CD4-positive, alpha-beta T cell treated with Interleukin-4 for 4 hours (primary cell): ENCODE results near the gene FCRLB.
"Not testable (repeated sequence)": the region's sequence is repeated elsewhere in the genome, so short reads cannot be mapped to it uniquely, and the experiment has no call there.

Experiments
- DNase-seq: peaks from one replicate; pipeline ENCODE4 v3.0.0-alpha.2; 2020

The FCRLB gene, protein sequence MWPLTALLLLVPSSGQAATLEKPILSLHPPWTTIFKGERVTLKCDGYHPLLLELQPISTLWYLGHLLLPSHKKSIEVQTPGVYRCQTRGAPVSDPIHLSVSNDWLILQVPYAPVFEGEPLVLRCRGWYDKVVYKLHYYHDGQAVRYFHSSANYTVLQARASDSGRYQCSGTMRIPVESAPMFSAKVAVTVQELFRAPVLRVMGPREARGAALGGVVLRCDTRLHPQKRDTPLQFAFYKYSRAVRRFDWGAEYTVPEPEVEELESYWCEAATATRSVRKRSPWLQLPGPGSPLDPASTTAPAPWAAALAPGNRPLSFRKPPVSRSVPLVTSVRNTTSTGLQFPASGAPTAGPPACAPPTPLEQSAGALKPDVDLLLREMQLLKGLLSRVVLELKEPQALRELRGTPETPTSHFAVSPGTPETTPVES

DNA sequence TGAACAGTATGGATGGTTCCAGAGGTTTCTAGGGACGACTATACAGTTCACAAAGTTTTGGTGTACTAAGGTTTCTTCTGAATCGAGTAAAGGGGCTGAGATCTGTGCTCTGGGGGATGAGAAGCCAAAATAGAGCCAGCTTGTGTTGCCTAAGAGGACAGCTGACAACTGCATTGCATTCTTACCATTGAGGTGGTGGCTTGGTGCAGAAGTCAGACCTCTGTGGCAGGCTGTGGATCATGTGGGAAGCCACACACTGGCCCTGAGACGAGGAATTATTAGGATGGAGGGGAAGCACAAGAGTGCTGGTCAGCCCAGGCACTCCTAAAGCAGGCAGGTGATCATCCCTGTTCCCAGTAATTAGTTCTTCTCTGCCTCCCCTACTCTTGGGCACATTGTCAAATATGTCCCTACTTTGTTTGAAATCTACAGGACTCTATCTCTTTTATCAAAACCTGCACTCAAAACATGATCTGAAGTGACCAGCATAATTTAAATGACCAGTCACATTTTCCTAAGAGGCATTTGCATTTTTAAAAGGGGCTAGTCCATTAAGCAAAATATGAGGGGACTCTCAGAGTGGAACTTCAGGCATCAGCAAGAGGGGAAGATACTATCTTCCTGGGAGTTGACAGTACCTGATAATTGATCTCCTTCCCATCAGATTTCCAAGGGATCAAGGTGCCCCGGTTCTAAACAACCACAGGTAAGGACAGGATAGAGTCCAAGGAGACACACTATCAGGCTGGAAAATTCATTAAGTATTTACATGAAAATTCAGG is at the start of gene FCRLB:
Gene FCRLB, plus strand, starts transcription at position 589 of the 782 bp plus-strand sequence. CDS start 1,129 bp downstream, outside the sequence.
- no peak for DNase-seq

DNA sequence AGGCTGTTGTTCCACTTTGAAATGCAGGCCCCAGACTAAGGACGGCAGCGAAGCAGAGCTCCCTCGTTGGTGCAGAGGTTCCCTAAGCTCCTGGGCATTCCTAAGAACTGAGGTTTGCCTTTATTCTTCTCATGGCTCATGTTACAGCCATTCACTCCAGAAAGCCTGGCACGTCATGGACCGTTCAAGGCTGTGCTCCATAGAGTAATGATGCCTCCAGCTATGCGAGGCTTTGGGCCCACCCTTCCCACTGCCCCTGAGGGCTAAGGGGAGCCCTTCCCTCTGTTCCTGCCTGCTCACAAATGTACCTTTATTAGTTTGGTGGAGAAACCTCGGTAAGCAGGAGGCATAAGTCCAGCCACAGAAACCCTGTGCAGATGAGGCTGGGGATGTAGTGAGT is 47.9 kb upstream of the FCRLB start:
- not testable (repeated sequence) for DNase-seq

DNA sequence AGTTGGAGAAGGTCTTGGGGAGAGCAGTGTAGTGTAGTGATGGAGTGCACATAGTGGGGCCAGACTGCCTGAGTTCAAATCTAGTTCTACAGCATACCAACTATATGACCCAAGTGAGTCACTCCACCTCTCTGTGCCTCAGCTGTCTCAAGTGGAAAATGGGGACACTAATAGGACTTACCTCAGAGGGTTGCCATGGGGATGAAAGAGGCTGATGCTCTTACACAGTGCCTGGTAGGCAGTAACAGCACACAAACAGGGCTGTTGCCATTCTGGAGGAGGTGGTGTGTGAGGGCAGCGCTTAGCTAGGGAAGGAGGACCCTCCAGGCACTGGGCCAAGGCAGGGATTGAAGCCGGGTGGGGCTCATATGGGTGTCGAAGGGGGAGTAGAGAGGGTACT is 46.9 kb upstream of the FCRLB start:
- not testable (repeated sequence) for DNase-seq

DNA sequence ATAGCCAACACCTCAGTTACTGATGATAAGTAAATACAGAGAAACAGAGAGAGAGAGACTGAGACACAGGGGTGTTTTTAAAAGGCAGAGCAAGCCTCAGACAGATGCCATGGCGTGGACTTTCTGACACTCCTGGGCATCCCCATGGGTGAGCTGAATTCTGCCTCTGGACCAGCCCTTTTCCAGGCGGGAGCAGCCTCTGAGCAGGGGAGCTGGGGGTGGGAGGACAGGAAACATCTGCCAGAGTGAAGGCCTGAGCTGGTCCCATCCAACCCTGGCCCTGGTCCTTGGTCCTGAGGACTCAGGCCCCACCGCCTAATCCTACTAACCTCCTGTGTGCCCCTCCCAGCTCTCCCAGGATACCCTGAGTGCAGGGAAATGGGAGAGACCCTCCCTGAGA is 46.4 kb upstream of the FCRLB start:
- not testable (repeated sequence) for DNase-seq

DNA sequence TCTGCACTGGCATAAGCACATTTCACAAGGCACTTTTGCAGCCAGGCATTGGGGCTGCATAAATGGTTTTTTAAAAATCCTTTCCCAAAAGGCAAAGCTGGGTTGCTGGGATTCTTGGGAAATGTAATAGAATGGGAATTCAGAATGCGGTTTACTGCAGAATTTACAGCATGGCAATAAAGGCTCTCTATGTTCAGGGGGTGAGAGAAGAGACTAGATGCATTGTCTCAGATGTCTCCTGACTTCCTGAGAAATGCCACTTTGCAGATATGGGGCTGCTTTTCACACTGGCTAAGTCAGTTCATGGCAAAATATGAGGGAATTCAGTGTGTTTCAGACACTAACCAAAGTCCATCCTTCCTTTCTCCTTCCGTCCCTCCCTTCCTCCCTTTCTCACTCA is 44.9 kb upstream of the FCRLB start:
- no peak for DNase-seq

DNA sequence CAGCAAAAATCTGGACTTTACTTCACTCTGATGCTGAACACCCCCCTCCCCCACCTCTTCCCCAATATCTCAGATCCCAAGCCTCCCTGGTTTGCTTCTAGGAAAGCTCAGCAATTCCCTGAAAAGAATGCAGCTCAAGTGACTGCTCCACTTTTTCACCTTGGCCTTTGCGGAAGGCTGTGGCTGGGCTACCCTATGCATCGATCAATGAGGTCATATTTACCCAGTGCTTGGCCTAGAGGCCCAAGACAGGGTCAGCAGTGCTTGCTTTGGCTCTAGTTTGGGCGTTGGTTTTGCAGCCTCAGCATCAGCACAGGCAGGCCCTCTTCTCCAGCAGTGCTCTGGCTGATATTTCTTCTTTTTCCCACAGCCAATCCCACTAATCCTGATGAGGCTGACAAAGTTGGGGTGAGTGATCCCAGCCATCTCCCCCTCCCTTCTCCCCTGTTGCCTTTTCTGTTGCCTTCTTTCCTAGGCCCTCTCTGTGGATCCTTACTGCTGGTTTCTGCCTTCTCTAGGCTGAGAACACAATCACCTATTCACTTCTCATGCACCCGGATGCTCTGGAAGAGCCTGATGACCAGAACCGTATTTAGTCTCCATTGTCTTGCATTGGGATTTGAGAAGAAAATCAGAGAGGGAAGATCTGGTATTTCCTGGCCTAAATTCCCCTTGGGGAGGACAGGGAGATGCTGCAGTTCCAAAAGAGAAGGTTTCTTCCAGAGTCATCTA is 44.2 kb upstream of the FCRLB start:
- DNase-seq = no peak

DNA sequence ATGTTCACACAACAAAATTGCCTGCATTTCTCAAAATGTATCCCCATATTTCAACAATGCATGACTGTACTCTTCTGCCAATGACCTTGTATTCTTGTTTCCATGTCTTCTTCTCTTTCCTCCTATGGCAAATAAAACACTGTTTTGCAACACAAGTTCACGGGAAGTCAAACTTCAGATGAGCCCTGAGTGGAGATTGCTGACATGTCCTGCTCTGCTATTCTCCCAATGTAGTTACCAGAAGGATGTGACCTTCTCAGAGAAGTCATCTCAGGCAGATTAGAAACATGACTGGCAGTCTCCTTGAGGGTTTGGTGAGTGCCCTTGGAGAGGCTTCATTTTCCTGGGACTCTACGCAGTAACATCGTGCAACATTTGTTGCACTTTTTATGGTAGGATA is 42.8 kb upstream of the FCRLB start:
- no peak for DNase-seq

DNA sequence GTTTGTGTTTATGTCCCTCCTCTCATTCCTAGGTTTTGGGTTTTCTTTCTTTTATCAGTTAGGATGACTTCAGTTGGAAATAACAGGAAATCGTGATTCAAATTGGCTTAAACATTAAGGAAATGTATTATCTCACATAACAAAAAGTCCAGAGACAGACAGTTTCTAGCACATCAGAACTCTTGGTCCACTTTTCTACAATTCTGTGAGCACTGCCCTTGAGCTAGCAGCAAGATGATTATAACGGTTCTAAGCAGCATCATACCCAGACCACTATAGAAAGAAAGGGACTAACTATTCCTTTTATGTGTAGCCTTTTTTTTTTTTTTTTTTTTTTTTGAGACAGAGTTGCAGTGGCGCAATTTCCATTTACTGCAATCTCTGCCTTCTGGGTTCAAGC is 39.5 kb upstream of the FCRLB start:
- no peak for DNase-seq

DNA sequence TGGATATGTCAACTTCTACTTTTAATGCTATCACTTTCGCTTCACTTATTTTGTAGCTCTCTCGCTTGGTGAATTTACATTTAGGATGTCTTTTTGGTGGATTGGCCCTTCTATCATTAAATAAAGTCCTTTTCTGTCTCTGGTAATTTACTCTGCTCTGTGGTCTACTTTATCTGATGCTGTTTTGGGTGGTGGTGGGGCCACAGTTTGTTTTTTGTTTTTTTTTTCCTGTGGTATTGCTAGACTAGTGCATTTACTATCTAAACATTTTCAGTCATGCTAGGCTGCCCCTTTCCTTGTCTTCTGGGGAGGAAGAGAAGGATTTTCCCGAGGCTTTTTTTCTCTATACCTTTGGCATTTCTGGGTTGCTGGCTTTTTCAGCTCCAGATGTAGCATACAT is 32.4 kb upstream of the FCRLB start:
- no peak for DNase-seq

DNA sequence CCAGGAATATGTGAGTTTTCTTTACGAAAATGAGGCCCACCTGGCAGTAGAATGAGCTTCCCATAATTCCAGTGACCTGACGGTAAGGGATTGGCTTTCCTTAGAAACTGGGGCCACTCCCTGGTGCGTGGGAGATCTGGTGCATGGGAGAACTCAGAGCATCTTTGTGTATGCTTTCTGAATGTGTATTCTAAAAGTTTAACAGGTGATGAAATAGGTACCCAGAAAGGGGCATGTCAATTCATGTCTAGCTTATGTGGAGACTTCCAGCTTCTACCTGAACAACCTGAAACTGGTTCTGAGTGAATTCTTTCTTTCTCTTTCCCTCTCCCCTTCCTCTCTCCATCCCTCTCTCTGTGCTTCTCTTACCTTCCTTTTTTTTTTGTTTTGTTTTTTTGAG is 29.5 kb upstream of the FCRLB start:
- DNase-seq = no peak

DNA sequence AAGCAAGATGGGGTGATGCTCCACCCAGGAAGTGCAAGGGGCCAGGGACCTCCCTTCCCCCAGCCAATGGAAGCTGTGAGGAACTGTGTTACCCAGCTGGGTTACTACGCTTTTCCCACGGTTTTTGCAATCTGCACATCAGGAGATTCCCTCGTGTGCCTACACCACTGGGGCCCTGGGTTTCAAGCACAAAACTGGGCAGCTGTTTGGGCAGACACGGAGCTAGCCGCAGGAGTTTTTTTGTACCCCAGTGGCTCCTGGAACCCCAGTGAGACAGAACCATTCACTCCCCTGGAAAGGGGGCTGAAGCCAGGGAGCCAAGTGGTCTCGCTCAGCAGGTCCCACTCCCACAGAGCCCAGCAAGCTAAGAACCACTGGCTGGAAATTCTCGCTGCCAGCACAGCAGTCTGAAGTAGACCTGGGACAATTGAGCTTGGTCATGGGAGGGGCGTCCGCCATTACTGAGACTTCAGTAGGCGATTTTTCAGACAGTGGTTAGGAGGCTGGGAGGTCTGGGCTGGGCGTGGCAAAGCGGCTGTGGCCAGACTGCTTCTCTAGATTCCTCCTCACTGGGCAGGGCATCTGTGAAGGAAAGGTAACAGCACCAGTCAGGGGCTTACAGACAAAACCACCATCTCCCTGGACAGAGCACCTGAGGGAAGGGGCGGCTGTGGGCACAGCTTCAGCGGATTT is 28.2 kb upstream of the FCRLB start:
- not testable (repeated sequence) for DNase-seq

DNA sequence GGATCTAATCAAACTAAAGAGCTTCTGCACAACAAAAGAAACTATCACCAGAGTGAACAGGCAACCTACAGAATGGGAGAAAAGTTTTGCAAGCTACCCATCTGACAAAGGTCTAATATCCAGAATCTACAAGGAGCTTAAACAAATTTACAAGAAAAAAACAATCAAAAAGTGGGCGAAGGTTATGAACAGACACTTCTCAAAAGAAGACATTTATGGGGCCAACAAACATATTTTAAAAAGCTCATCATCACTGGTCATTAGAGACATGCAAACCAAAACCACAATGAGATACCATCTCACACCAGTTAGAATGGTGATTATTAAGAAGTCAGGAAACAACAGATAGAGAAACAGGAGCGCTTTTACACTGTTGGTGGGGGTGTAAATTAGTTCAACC is 23.0 kb upstream of the FCRLB start:
- DNase-seq = not testable (repeated sequence)

DNA sequence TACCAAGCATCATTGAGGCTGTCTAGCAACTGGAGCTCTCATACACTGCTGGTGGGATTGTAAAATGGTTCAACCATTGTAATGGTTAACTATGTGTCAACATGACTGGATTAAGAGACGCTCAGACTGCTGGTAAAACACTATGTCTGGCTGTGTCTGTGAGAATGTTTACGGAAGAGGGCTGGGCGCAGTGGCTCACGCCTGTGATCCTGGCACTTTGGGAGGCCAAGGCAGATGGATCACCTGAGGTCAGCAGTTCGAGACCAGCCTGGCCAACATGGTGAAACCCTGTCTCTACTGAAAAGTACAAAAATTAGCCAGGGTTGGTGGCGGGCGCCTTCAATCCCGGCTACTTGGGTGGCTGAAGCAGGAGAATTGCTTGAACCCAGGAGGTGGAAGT is 19.1 kb upstream of the FCRLB start:
- no peak for DNase-seq

DNA sequence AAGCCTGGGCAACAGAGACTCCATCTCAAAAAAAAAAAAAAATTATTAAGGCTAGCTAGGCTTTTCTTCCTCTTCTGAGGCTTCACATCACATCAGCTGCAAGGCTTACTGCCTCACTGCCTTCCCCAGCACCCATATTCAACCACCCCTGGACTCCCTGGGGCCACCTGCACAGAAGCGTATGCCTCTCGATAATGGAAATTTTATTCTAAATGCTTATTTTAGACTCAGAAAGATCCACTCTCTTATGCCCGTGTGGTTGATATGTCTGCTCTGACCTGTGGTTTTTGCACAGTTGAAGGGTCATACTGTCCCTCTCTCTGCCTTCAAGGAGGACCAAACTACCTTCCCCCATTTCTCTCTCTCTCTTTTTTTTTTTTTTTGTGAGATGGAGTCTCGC is 15.8 kb upstream of the FCRLB start:
- no peak for DNase-seq

DNA sequence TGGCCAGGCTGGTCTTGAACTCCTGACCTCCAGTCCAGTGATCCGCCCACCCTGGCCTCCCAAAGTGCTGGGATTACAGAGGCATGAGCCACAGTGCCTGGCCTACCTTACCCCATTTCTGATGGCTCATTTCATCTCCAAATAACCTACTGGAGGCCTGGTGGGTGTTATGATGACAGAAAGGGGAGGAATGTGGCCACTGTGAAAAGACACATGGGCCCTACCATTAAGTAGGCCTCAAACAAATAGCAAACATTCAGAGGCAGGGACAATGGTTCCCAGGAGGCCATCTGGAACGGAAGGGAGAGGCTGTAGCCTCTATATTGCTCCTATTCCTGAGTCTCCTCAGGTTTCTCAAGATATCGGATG is 15.2 kb upstream of the FCRLB start:
- DNase-seq = no peak

DNA sequence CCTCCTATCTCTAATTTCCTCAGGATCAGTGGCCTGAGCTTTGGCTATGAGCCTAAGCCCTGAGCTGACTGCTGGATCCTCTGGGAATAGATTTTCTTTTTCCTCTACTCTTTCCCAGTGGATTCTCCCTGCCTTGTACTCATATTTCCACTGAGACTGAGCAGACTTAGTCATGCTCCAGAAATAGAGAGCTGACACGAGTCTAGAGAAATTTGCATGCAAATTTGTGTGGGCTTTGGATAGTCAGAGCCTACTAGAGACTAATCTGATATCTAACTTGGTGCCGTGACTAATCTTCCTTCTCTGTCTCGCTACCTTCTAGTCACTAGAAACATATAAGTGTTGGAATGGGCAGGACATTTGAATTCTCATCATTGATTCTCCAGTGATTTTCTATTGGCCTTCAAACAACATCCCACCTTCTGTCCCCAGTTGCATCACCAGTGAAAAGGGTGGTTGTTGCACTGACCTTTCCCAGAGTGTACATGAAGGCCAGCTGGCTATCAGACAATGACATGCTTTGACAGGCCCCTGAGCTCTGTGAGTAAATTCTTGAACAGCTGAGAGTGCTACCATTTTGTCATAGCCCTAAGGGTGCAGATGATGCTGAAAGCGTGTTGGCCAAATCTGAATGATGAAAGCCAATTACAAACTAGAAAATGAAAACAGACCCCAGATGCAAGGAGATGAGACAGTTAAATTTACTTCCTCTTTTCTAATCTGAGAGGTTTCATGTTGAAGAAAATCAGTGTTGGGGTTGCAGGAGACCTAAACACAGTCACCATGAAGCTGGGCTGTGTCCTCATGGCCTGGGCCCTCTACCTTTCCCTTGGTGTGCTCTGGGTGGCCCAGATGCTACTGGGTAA is 14.6 kb upstream of the FCRLB start, which contains the start of gene FCRLA:
Gene FCRLA, plus strand, starts transcription at position 748 of the 866 bp plus-strand sequence. Its CDS starts 36 bp downstream, at position 784.
- DNase-seq = no peak

DNA sequence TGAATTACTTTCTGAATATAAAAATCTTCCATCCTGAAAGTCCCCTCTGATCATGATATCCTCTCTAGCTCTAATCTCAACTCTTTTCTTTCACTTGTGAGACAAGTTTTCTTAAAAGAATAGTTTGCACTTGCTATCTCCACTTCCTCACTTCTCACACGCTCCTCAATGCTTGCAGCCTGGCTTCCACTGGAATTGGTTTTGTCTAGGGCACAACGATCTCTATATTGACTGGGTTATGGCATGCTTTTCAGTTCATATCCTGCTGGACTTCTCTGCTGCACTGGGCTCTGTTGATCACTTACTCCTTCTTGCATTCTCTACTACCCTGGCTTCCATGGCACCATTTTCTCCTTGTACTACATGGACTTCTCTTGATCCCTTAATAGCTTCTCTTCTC is 13.8 kb upstream of the FCRLB start:
- no peak for DNase-seq

DNA sequence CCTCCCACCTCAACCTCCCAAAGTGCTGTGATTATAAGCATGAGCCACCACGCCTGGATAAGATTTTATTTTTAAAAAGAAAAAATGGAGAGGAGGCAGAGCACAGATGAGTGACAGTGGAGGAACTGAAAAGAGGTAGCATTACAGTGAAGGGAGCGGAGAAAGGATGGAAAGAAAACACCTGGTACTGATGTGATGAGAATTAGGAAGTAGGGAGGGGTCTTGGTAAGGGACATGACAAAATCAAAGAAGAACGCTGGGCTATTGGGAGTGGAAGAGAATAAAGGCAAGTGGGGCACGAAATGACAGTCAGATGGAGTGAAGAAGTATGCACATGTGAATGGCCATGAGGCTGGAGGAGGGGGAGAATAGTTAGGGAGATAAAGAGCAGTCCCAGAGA is 12.0 kb upstream of the FCRLB start:
- no peak for DNase-seq

DNA sequence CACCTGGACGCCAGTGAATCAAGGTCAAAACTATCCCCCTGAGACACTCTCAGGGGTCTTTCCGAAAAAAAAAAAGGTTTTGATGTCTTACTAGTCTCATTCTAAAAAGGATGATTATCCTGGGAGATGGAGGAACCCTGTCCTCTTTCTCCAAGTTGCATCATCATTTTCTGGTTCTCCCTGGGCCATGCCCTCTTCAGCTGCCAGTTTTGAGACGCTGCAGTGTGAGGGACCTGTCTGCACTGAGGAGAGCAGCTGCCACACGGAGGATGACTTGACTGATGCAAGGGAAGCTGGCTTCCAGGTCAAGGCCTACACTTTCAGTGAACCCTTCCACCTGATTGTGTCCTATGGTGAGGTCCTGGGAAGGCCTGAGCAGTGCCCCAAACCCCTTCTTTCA is 10.8 kb upstream of the FCRLB start:
- DNase-seq = no peak

DNA sequence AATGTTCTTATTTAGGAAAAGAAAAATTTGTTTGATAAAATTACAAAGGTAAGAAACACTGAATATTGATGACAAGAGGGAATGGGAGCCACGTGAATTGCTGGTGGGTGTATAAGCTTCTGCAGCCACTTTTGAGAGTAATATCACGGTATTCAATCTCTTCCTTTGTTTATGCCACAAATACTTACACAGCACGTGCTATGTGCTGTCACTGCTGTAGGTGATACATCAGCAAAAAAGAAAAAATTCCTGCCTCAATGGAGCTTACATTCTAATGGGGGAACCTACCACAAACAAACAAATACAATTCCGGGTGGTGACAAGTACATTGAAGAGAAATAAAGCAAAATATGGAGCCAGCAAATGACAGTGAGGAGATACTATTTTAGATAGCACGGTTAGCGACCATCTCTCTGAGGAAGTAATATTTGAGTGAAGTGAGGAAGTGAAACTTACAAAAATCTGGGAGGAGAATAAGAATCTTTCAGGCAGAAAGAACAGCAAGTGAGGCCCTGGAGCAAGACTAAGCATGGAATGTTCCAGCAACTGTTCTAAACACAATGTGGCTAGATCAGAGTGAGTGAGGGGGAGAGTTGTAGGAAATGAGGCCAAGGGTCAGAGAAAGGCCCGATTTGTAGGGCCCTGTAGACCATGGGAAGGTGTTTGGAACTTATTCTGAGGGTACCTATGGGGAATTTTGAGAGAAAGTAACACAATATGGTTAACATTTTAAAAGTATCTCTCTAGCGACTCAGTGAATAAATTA is 2.6 kb upstream of the FCRLB start:
- no peak for DNase-seq

DNA sequence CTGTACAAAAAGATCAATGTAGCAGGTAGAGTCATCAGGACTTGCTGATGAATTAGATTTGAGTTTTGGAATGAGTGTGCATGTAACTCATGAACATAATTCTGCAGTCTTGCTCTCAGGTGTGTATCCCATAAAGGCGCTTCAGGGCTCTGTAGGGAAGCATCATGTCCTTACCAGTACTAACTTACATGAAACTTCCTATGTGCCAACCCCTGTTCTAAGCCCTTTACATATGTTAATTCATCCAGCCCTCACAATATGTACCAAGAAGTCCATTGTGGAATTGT is 2.1 kb upstream of the FCRLB start:
- DNase-seq = no peak
